ENCODE data around the gene ALOX12B. TPM values are rescaled to one million over a fixed set of nuclear protein-coding genes. Genes with fewer than 3 reads are reported as not detected.
A peak's percentile ranks its signal among the peaks of the same experiment; 100 is the strongest.
"Not testable (repeated sequence)": the region's sequence is repeated elsewhere in the genome, so short reads cannot be mapped to it uniquely, and the experiment has no call there.

ALOX12B gene
- total RNA-seq, 4 donors from 2014 or later: not detected

GRCh38 chr17:8082292-8082691, 5.2 kb downstream of the ALOX12B start:
- no peak for ATAC-seq (ENCODE audit: low FRiP score)
- TF ChIP-seq CTCF (IDR thresholded peaks at IDR 0.05): no peak
- DNase-seq (ENCODE audit: low spot score): no peak

GRCh38 chr17:8081876-8082275, 5.6 kb downstream of the ALOX12B start:
- no peak for TF ChIP-seq CTCF (IDR thresholded peaks at IDR 0.05)
- no peak for DNase-seq (ENCODE audit: low spot score)
- ATAC-seq (ENCODE audit: low FRiP score): no peak

GRCh38 chr17:8080799-8081219, 6.7 kb downstream of the ALOX12B start:
- no peak for TF ChIP-seq CTCF (IDR thresholded peaks at IDR 0.05)
- DNase-seq (ENCODE audit: low spot score) (no peak), ATAC-seq (ENCODE audit: low FRiP score) (peak; percentile 34)

GRCh38 chr17:8080208-8080798, 7.2 kb downstream of the ALOX12B start:
- DNase-seq (ENCODE audit: low spot score) (no peak), ATAC-seq (ENCODE audit: low FRiP score) (peak; percentile 20)
- no peak for TF ChIP-seq CTCF (IDR thresholded peaks at IDR 0.05)

GRCh38 chr17:8079291-8080207, 8.0 kb downstream of the ALOX12B start:
- DNase-seq (ENCODE audit: low spot score) (peak; percentile 33), ATAC-seq (ENCODE audit: low FRiP score) (peak; percentile 82)
- TF ChIP-seq CTCF (IDR thresholded peaks at IDR 0.05): peak in 2 of 3 donors; percentile 4 to 46

GRCh38 chr17:8077939-8078338, 9.6 kb downstream of the ALOX12B start:
- not testable (repeated sequence) for DNase-seq (ENCODE audit: low spot score)

GRCh38 chr17:8076502-8077266, 10.8 kb downstream of the ALOX12B start:
- no peak for DNase-seq (ENCODE audit: low spot score)
- no peak for ATAC-seq (ENCODE audit: low FRiP score)
- TF ChIP-seq CTCF (IDR thresholded peaks at IDR 0.05): no peak

More at GRCh38 chr17:8077939-8078338, 9.6 kb downstream of the ALOX12B start:
- ATAC-seq (ENCODE audit: low FRiP score): not testable (repeated sequence)

All from omental fat pad (tissue), 4 donors.